ENCODE measurements around the gene GMCL1. TPM values are rescaled to one million over a fixed set of nuclear protein-coding genes. Genes with fewer than 3 reads are reported as not detected.

Gene GMCL1
- polyA plus RNA-seq, 4 donors = 32.1 to 37.4 (median 35.9) TPM

GRCh38 chr2:69923116-69923515, 93.7 kb downstream of the GMCL1 start:
- no peak for DNase-seq (ENCODE audit: low read depth in 4 of 4, low spot score in 3 of 4)

- DNase-seq (ENCODE audit: low read depth in 4 of 4, low spot score in 3 of 4) = no peak
These were observed 97.5 kb downstream of the GMCL1 start for GRCh38 chr2:69926849-69927515.

Other genes with a start within 250 kb of the GMCL1 start
- 10 to 100 TPM; 16.1 to 23.9 (median 19.0) TPM for gene AAK1, start 185.9 kb upstream of the GMCL1 start, polyA plus RNA-seq (ENCODE audit: insufficient read length in 4 of 4)
- 100 to 1,000 TPM; 255 to 291 (median 256) TPM for gene ANXA4, start 87.5 kb upstream of the GMCL1 start, polyA plus RNA-seq (ENCODE audit: insufficient read length in 4 of 4)
- gene SNRNP27, start 64.3 kb downstream of the GMCL1 start, polyA plus RNA-seq (ENCODE audit: insufficient read length in 4 of 4) = 10 to 100 TPM; 70.7 to 84.7 (median 78.4) TPM
- 10 to 100 TPM; 10.5 to 15.1 (median 12.2) TPM for gene MXD1, start 85.4 kb downstream of the GMCL1 start, polyA plus RNA-seq (ENCODE audit: insufficient read length in 4 of 4)
- 1 to 10 TPM; 3.8 to 5.1 (median 4.3) TPM for gene ASPRV1, start 132.0 kb downstream of the GMCL1 start, polyA plus RNA-seq (ENCODE audit: insufficient read length in 4 of 4)